Endodermal cell (in vitro differentiated cells): ENCODE results near the gene RNF130. TPM values are rescaled to one million over a fixed set of nuclear protein-coding genes. Genes with fewer than 3 reads are reported as not detected.
A peak's percentile ranks its signal among the peaks of the same experiment; 100 is the strongest.

Experiments used
- DNase-seq: peaks from one replicate; pipeline ENCODE4 v3.0.0-alpha.2; 2017
- H3K27ac ChIP-seq: 2 replicates; pipeline ENCODE4 v1.5.1; 2013; ENCODE audit warnings: mild to moderate bottlenecking, low read depth, low read length, moderate library complexity
- H3K27me3 ChIP-seq: 2 replicates; pipeline ENCODE4 v1.6.1; 2013; ENCODE audit warnings: mild to moderate bottlenecking, low read length, moderate library complexity; ENCODE audit not compliant: insufficient read depth, control insufficient read depth, poor library complexity, severe bottlenecking
- H3K36me3 ChIP-seq: 2 replicates; pipeline ENCODE4 v1.7.0; 2013; ENCODE audit warnings: mild to moderate bottlenecking, low read length, moderate library complexity; ENCODE audit not compliant: control insufficient read depth, insufficient read depth
- H3K4me1 ChIP-seq: one replicate; pipeline ENCODE4 v1.7.0; 2013; ENCODE audit warnings: low read length; ENCODE audit not compliant: control insufficient read depth, insufficient read depth
- H3K4me3 ChIP-seq: 2 replicates; pipeline ENCODE4 v1.5.1; 2013; ENCODE audit warnings: mild to moderate bottlenecking, low read length, moderate library complexity
- H3K9ac ChIP-seq: 2 replicates; pipeline ENCODE4 v1.6.1; 2013; ENCODE audit warnings: mild to moderate bottlenecking, low read length, moderate library complexity; ENCODE audit not compliant: poor library complexity, severe bottlenecking; ENCODE audit errors: extremely low read depth
- H3K9me3 ChIP-seq: 2 replicates; pipeline ENCODE4 v1.6.1; 2013; ENCODE audit warnings: mild to moderate bottlenecking, low read length, moderate library complexity; ENCODE audit not compliant: control insufficient read depth
- H3K27ac Mint-ChIP-seq: 2 replicates; pipeline ENCODE4 v1.8.0; 2020; ENCODE audit warnings: mixed read lengths
- H3K27me3 Mint-ChIP-seq: 2 replicates; pipeline ENCODE4 v1.8.0; 2021; ENCODE audit warnings: mild to moderate bottlenecking, mixed read lengths; ENCODE audit not compliant: insufficient read depth
- H3K36me3 Mint-ChIP-seq: 2 replicates; pipeline ENCODE4 v1.8.0; 2020; ENCODE audit warnings: low read depth, mixed read lengths
- H3K4me1 Mint-ChIP-seq: 2 replicates; pipeline ENCODE4 v1.8.0; 2020; ENCODE audit warnings: mixed read lengths
- H3K4me3 Mint-ChIP-seq: 2 replicates; pipeline ENCODE4 v1.8.0; 2020; ENCODE audit warnings: mild to moderate bottlenecking, moderate library complexity, mixed read lengths
- H3K9me3 Mint-ChIP-seq: 2 replicates; pipeline ENCODE4 v1.8.0; 2020; ENCODE audit warnings: mild to moderate bottlenecking, mixed read lengths
- CTCF ChIP-seq: fragments of 200-600 bp; sonication (generic); conservative IDR thresholded peaks from 2 replicates; pipeline ENCODE4 v1.5.0; 2021; ENCODE audit warnings: antibody characterized with exemption, mild to moderate bottlenecking
- WGBS, 2 experiments: methylation state at CpG; one replicate each; pipeline versions ENCODE4 v1.1.5 to v1.1.7; 2013; ENCODE audit warnings: missing lambda C conversion rate in 2 of 2, mixed read lengths in 1 of 2; ENCODE audit not compliant: insufficient coverage in 1 of 2, insufficient read length in 1 of 2; 5-methylcytosine and 5-hydroxymethylcytosine counted together
- total RNA-seq, 2 donors: library from RNA; stranded (reverse); fragmentation: NEBNext Ultra II Directional in 1 of 2; extraction: Animal tissue kit (Norgen Biotek cat#: 25700) in 1 of 2; gene quantifications; 2 replicates in 1 of 2; 3 replicates in 1 of 2; pipeline ENCODE4 v1.2.1, GENCODE V29; 2021

The RNF130 gene
- total RNA-seq, 2 donors from 2014 or later = 64.7 to 74.4 TPM

DNA sequence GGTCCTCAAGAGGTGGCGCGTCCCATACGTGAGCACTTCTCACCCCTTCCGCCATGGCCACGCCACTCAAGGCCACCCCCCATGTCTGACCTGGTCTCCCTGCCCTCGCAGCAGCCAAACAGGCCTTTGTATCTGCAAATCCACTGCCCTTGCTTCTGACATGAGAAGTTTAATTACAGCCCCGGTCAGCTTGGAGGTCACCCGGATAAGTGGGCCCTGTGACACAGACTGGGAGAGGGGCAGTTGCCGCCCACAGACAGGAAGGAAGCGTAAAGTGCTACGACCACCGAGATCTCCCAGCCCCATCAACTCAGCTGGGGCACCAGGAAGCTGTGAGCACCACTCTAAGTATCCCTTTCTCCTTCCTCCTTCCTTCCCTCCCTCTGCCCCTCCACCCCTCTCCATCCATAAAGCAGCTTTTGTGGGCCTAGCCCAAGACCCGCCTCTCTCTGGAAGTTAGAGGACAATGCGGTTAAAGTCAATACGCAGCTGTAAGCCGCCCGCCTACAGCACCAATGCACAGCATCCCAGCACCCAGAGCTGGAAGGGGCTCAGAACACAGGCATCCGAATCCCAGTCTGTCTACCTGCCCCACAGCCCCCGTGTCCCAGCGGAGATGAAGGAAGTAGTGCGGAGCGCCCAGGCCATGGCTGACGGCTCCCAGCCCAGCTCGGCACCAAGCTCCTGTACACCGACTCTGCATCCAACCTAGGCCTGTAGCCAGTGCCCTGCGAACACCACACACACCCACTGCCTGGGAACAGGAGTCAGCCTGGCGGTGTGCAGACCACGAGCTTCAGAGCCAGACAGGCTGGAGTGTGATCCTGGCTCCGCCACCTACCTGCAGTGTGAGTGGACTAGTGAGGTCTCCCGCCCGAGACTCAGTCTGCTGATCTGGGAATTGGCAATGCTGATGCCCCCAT is 44.8 kb upstream of the RNF130 start:
- Histone ChIP-seq H3K36me3 (no peaks in the 10 kb centered on the region), H3K27me3 (no peaks in the 10 kb centered on the region), H3K27ac (no peak overlapping the region), H3K4me1 (no peaks in the 10 kb centered on the region), H3K9me3 (no peaks in the 10 kb centered on the region), H3K9ac (no peak overlapping the region), H3K4me3 (no peak overlapping the region)
- peak; percentile 43 for DNase-seq
- Mint-ChIP-seq H3K9me3 (no peaks in the 10 kb centered on the region), H3K27ac (no peak overlapping the region), H3K36me3 (no peaks in the 10 kb centered on the region), H3K4me1 (peaks cover 3% of the 10 kb centered on the region), H3K27me3 (no peaks in the 10 kb centered on the region), H3K4me3 (no peak overlapping the region)
- 89 to 96% methylated on average over 20 to 31 of the region's 31 CpGs for WGBS, 2 experiments
- TF ChIP-seq CTCF = no peak

DNA sequence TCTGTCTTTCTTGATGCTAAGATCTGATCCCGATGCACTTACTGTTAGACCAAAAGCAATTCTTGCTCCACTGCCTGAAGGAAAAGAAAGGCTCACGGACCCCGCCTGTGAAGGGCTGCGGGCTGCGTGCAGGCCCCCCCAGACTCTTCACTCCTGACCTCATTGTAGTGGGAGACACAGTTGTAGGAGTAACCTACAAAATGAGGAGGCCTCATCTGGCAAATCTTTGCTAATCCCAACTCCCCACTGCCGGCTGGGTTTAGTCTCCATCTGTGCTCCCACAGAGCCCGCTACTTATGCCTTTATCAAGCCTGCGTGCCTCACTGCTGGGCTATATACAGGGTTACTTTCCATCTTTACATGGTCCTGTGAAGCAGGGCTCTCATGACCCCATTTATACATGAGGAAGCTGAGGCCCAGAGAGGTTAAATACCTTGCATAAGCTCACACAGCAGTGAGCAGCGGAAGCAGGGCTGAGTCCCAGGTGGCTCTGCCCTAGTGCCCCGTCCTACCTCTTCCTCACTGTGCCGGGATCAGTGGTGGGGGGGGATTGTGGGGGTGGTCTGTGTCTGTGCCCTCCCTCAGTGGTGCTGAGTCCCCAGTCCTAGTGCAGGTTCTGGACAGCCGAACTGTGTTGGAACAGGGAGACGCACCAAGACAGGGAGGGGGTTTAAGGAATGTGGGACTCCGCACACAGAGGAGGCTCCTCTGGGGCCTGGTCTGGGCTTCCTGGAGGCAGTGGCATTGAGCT is 43.9 kb upstream of the RNF130 start:
- Histone ChIP-seq H3K4me3 (no peak overlapping the region), H3K36me3 (no peaks in the 10 kb centered on the region), H3K9ac (no peak overlapping the region), H3K27me3 (no peaks in the 10 kb centered on the region), H3K27ac (no peak overlapping the region), H3K4me1 (no peaks in the 10 kb centered on the region), H3K9me3 (no peaks in the 10 kb centered on the region)
- no peaks in the 10 kb centered on the region for H3K36me3 Mint-ChIP-seq
- peaks cover 3% of the 10 kb centered on the region for H3K4me1 Mint-ChIP-seq
- no peak overlapping the region for H3K27ac Mint-ChIP-seq
- no peaks in the 10 kb centered on the region for H3K27me3 Mint-ChIP-seq
- WGBS, 2 experiments = 92 to 96% methylated on average over 9 to 14 of the region's 14 CpGs
- TF ChIP-seq CTCF = no peak
- DNase-seq = no peak
- H3K9me3 Mint-ChIP-seq = no peaks in the 10 kb centered on the region
- no peak overlapping the region for H3K4me3 Mint-ChIP-seq

DNA sequence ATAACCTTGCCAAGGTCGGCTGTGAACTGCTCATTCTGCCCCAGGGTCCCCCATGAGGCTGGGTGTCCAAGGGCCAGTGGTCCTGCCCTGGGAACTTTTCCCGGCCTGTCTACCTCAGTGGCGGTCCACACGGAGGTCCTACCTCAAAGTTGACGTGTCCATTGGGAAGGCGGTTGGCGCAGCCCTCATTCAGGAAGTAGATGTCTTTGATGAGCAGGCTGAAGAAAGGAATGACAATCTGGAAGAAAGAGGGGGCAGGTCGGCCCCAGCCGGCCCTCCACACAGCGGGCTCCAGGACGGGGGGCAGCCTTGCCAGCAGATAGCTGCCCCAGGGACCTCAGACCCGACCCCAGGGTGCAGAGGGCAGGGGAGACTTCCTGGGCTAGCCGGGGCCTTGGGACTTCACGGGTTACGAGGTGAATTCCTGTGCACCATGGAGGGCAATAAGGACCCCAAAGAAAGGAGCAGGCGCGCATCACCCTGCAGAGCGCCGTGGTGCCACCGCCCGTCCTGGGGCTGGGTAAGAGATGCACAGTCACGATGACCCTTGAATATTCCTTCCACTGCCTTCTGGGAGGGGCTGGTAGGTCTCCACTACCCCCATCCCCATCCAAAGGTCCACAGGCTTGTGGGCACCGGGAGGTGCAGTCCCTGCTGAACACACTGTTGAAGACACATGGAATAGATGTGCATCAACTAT is 42.9 kb upstream of the RNF130 start:
- no peak for TF ChIP-seq CTCF
- Histone ChIP-seq H3K9me3 (no peaks in the 10 kb centered on the region), H3K4me1 (no peaks in the 10 kb centered on the region), H3K36me3 (no peaks in the 10 kb centered on the region), H3K4me3 (no peak overlapping the region), H3K27ac (no peak overlapping the region), H3K27me3 (no peaks in the 10 kb centered on the region), H3K9ac (no peak overlapping the region)
- WGBS, 2 experiments = 93 to 95% methylated on average over 14 to 23 of the region's 23 CpGs
- no peaks in the 10 kb centered on the region for H3K27me3 Mint-ChIP-seq
- peaks cover 3% of the 10 kb centered on the region for H3K4me1 Mint-ChIP-seq
- H3K27ac Mint-ChIP-seq = no peak overlapping the region
- H3K36me3 Mint-ChIP-seq = no peaks in the 10 kb centered on the region
- DNase-seq = no peak
- H3K4me3 Mint-ChIP-seq = no peak overlapping the region
- no peaks in the 10 kb centered on the region for H3K9me3 Mint-ChIP-seq
